H1 (cell line): ENCODE results near the gene NR5A1. TPM values are rescaled to one million over a fixed set of nuclear protein-coding genes. Genes with fewer than 3 reads are reported as not detected.

Source experiments
- CTCF ChIA-PET: fragments of 300-600 bp; sonication (Branson Sonifier 250); formaldehyde crosslinking; loops from one replicate; lab custom pipeline; 2021; ENCODE audit not compliant: partially characterized antibody; lab: Charles Lee
- POLR2A ChIA-PET: fragments of 300-600 bp; sonication (Branson Sonifier 250); formaldehyde crosslinking; loops from one replicate; lab custom pipeline; 2021; ENCODE audit warnings: inconsistent platforms; ENCODE audit not compliant: partially characterized antibody; lab: Charles Lee
- DNase-seq, 2 experiments: peaks; one replicate each; pipeline versions ENCODE4 v3.0.0 to v3.0.0-alpha.2; 2010 to 2022; ENCODE audit warnings: low spot score in 2 of 2, low read depth in 1 of 2, mixed read lengths in 1 of 2
- FAIRE-seq: peaks from 2 replicates; lab custom pipeline; 2011; peaks lifted over from hg19 to GRCh38; lab: Jason Lieb, UNC
- H2AFZ ChIP-seq: 2 replicates; pipeline ENCODE4 v1.8.1; 2012; ENCODE audit warnings: low read length, inconsistent platforms
- H2AK5ac ChIP-seq: 2 replicates; pipeline ENCODE4 v1.6.1; 2013; ENCODE audit warnings: low read depth, low read length
- H2BK120ac ChIP-seq: replicated peaks from 2 replicates; pipeline ENCODE3; 2013; ENCODE audit warnings: low read depth, low read length, inconsistent platforms
- H2BK12ac ChIP-seq: 2 replicates; pipeline ENCODE4 v1.6.1; 2013; ENCODE audit warnings: low read depth, low read length
- H2BK15ac ChIP-seq: 2 replicates; pipeline ENCODE4 v1.6.1; 2013; ENCODE audit warnings: low read length
- H2BK20ac ChIP-seq: 2 replicates; pipeline ENCODE4 v1.6.1; 2013; ENCODE audit warnings: low read length
- H2BK5ac ChIP-seq: 2 replicates; pipeline ENCODE4 v1.6.1; 2013; ENCODE audit warnings: low read depth, low read length
- H3K14ac ChIP-seq: 2 replicates; pipeline ENCODE4 v1.6.1; 2013; ENCODE audit warnings: inconsistent platforms; ENCODE audit not compliant: insufficient read length
- H3K18ac ChIP-seq: 2 replicates; pipeline ENCODE4 v1.6.1; 2013; ENCODE audit warnings: low read length; ENCODE audit errors: extremely low read depth
- H3K23ac ChIP-seq: 2 replicates; pipeline ENCODE4 v1.6.1; 2013; ENCODE audit warnings: inconsistent platforms; ENCODE audit not compliant: insufficient read length
- H3K23me2 ChIP-seq: 2 replicates; pipeline ENCODE4 v1.6.1; 2013; ENCODE audit warnings: low read depth, low read length
- H3K27ac ChIP-seq: 2 replicates; pipeline ENCODE4 v1.6.1; 2011; ENCODE audit warnings: low read depth, low read length, inconsistent platforms
- H3K27me3 ChIP-seq, 4 experiments: replicated peaks in 1 of 4; 1 replicate in 1 of 4; 2 replicates in 3 of 4; pipeline versions ENCODE4 v1.6.1 to v1.8.1; 2011 to 2013; ENCODE audit warnings: low read length in 3 of 4, mild to moderate bottlenecking in 3 of 4, inconsistent platforms in 2 of 4, mixed read lengths in 2 of 4, moderate library complexity in 1 of 4; ENCODE audit not compliant: control insufficient read depth in 3 of 4, insufficient read depth in 3 of 4; ENCODE audit errors: extremely low read depth in 1 of 4
- H3K36me3 ChIP-seq, 4 experiments: 2 replicates each; pipeline versions ENCODE4 v1.6.1 to v1.8.1; 2011 to 2013; ENCODE audit warnings: mild to moderate bottlenecking in 4 of 4, low read length in 3 of 4, moderate library complexity in 2 of 4, control low read depth in 1 of 4, inconsistent platforms in 1 of 4; ENCODE audit not compliant: insufficient read depth in 4 of 4, control insufficient read depth in 2 of 4
- H3K4ac ChIP-seq: replicated peaks from 2 replicates; pipeline ENCODE3; 2013; ENCODE audit warnings: low read length, low read depth, mixed read lengths, inconsistent platforms; ENCODE audit not compliant: insufficient read length
- H3K4me1 ChIP-seq, 4 experiments: replicated peaks in 1 of 4; 1 replicate in 1 of 4; 2 replicates in 3 of 4; pipeline versions ENCODE4 v1.6.1 to v1.8.1; 2011 to 2013; ENCODE audit warnings: low read length in 3 of 4, inconsistent platforms in 2 of 4, mixed read lengths in 1 of 4; ENCODE audit not compliant: insufficient read depth in 4 of 4, control insufficient read depth in 3 of 4
- H3K4me2 ChIP-seq, 2 experiments: 2 replicates each; pipeline versions ENCODE4 v1.6.1 to v1.8.1; 2011 to 2013; ENCODE audit warnings: low read depth in 2 of 2, low read length in 2 of 2, control low read depth in 1 of 2, inconsistent platforms in 1 of 2, mild to moderate bottlenecking in 1 of 2; ENCODE audit not compliant: insufficient read depth in 1 of 2
- H3K4me3 ChIP-seq, 4 experiments: fragments of 200-600, 300-600 bp in 1 of 4; sonication (generic), shearing (Covaris generic), sonication (Bioruptor Twin) in 1 of 4; 2 replicates each; pipeline versions ENCODE4 v1.5.1 to v1.8.1; 2011 to 2016; ENCODE audit warnings: low read length in 4 of 4, low read depth in 3 of 4, control low read depth in 2 of 4, inconsistent platforms in 2 of 4, mild to moderate bottlenecking in 2 of 4, mixed read lengths in 1 of 4, moderate library complexity in 1 of 4; ENCODE audit not compliant: insufficient read depth in 2 of 4; ENCODE audit errors: extremely low read depth in 1 of 4
- H3K56ac ChIP-seq: replicated peaks from 2 replicates; pipeline ENCODE3; 2013; ENCODE audit warnings: low read depth, mild to moderate bottlenecking, mixed read lengths, low read length, inconsistent platforms; ENCODE audit not compliant: insufficient read length
- H3K79me1 ChIP-seq: 2 replicates; pipeline ENCODE4 v1.6.1; 2013; ENCODE audit warnings: low read depth, low read length, control low read depth
- H3K79me2 ChIP-seq, 2 experiments: 2 replicates each; pipeline versions ENCODE4 v1.6.1 to v1.8.1; 2012 to 2013; ENCODE audit warnings: low read length in 2 of 2, mild to moderate bottlenecking in 2 of 2, inconsistent platforms in 1 of 2; ENCODE audit not compliant: insufficient read depth in 2 of 2, control insufficient read depth in 1 of 2
- H3K9ac ChIP-seq, 4 experiments: replicated peaks in 1 of 4; 1 replicate in 1 of 4; 2 replicates in 3 of 4; pipeline versions ENCODE4 v1.6.1 to v1.8.1; 2011 to 2013; ENCODE audit warnings: low read depth in 3 of 4, low read length in 3 of 4, control low read depth in 2 of 4, mild to moderate bottlenecking in 2 of 4, moderate library complexity in 2 of 4, inconsistent platforms in 1 of 4; ENCODE audit errors: extremely low read depth in 1 of 4
- H3K9me3 ChIP-seq, 2 experiments: 2 replicates each; pipeline versions ENCODE4 v1.6.1 to v1.8.1; 2012 to 2013; ENCODE audit warnings: mild to moderate bottlenecking in 2 of 2, moderate library complexity in 2 of 2, control low read depth in 1 of 2, inconsistent platforms in 1 of 2, low read depth in 1 of 2, low read length in 1 of 2, mixed read lengths in 1 of 2; ENCODE audit not compliant: insufficient read depth in 2 of 2
- H4K20me1 ChIP-seq, 2 experiments: replicated peaks in 1 of 2; 2 replicates each; pipeline versions ENCODE3 to v1.8.1; 2011 to 2013; ENCODE audit warnings: inconsistent platforms in 2 of 2, low read length in 2 of 2, mild to moderate bottlenecking in 1 of 2; ENCODE audit not compliant: insufficient read depth in 2 of 2, control insufficient read depth in 1 of 2
- H4K5ac ChIP-seq: 2 replicates; pipeline ENCODE4 v1.6.1; 2013; ENCODE audit warnings: low read length, low read depth, mixed read lengths, inconsistent platforms; ENCODE audit not compliant: insufficient read length
- H4K8ac ChIP-seq: 2 replicates; pipeline ENCODE4 v1.8.0; 2013; ENCODE audit warnings: mild to moderate bottlenecking, moderate library complexity, low read length, inconsistent platforms; ENCODE audit not compliant: insufficient read depth; ENCODE audit errors: extremely low read depth
- H4K91ac ChIP-seq: replicated peaks from 2 replicates; pipeline ENCODE3; 2013; ENCODE audit warnings: low read length, mixed read lengths, inconsistent platforms; ENCODE audit not compliant: insufficient read length
- GABPA ChIP-seq: IDR thresholded peaks from 2 replicates; pipeline ENCODE4 v1.6.1; 2011; ENCODE audit warnings: mild to moderate bottlenecking, low read length, moderate library complexity, borderline replicate concordance; ENCODE audit not compliant: insufficient read depth
- KDM1A ChIP-seq: fragments of 200-600, 300-600 bp; sonication (generic); IDR thresholded peaks from 2 replicates; pipeline ENCODE4 v1.7.1; 2016; ENCODE audit warnings: mild to moderate bottlenecking, low read length, borderline replicate concordance
- RFX5 ChIP-seq: IDR thresholded peaks from 2 replicates; pipeline ENCODE4 v1.6.1; 2011; ENCODE audit warnings: low read depth, low read length, improper control_type of control experiment, borderline replicate concordance
- polyA plus RNA-seq, 7 experiments: library from polyadenylated mRNA; depleted of rRNA in 3 of 7; stranded (reverse) in 5 of 7; unstranded in 2 of 7; fragments of >200 nt in 5 of 7; fragments of 200-250 nt in 2 of 7; gene quantifications; 1 replicate in 5 of 7; 2 replicates in 1 of 7; 4 replicates in 1 of 7; pipeline versions ENCODE4 v1.2.1 to v1.2.3, GENCODE V29; 2011 to 2013; ENCODE audit warnings: missing spikeins in 2 of 7, mixed read lengths in 2 of 7
- total RNA-seq: library from RNA; stranded (reverse); fragmentation: NEBNext Ultra II Directional; extraction: Animal tissue kit (Norgen Biotek cat#: 25700); gene quantifications from 2 replicates; pipeline ENCODE4 v1.2.1, GENCODE V29; 2021
- TF ChIP-seq, protein P1 (sequence below): IDR thresholded peaks from 2 replicates; pipeline ENCODE4 v1.6.1; 2011; ENCODE audit warnings: low read length, improper control_type of control experiment

The NR5A1 gene
- total and polyA plus RNA-seq, 2 of the 8 experiments (the other 6 are each of a cell fraction or from before 2014, with no cell fraction given) = 0.29 to 0.58 TPM

DNA sequence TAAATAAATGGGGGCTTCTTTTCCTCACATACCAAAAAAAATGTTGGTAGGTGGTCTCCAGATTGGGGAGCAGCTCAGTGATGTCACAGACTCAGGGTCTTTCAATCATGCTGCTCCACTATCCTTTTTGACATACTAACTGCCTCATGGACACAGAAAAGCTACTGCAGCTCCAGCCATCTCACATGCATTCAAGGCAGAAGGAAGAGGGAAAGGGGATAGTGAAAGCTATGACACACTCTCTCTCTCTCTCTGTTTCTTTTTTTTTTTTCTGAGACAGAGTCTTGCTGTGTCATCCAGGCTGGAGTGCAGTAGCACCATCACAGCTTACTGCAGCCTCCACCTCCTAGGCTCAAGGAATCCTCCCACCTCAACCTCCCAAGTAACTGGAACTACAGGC lies 64.8 kb downstream of the NR5A1 start:
- Histone ChIP-seq H2BK5ac (no peak overlapping the region), H2AK5ac (no peak overlapping the region), H2BK12ac (no peak overlapping the region), H3K4me2 (no peak overlapping the region), H4K91ac (no peak overlapping the region), H3K18ac (no peak overlapping the region), H3K36me3 (no peaks in the 10 kb centered on the region), H3K9me3 (no peaks in the 10 kb centered on the region)
- TF ChIP-seq, protein P1, sequence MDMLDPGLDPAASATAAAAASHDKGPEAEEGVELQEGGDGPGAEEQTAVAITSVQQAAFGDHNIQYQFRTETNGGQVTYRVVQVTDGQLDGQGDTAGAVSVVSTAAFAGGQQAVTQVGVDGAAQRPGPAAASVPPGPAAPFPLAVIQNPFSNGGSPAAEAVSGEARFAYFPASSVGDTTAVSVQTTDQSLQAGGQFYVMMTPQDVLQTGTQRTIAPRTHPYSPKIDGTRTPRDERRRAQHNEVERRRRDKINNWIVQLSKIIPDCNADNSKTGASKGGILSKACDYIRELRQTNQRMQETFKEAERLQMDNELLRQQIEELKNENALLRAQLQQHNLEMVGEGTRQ = no peak
- TF ChIP-seq KDM1A (peak; percentile 24; the same call in 1 of the 2 replicates), GABPA (no peak), RFX5 (no peak)
- TF ChIP-seq, all 59 proteins: peak for 1
- H3K14ac ChIP-seq = no peak overlapping the region
- ChIA-PET POLR2A (no interaction called here), CTCF (interaction anchor here (1.2 to 9.8 kb wide), 3 partner anchors 13 to 90 kb away, joined by 3 to 87 read pairs (median 6); no protein-coding TSS in a partner anchor)
- no peaks in the 10 kb centered on the region for H3K79me2 ChIP-seq
- H3K27me3 ChIP-seq = no peaks in the 10 kb centered on the region; a peak in 1 of 7 replicates
- no peak overlapping the region for H3K9ac ChIP-seq
- H2BK15ac ChIP-seq = no peak overlapping the region
- H3K4me3 ChIP-seq = no peak overlapping the region
- no peak overlapping the region for H3K56ac ChIP-seq
- no peaks in the 10 kb centered on the region for H4K20me1 ChIP-seq
- no peaks in the 10 kb centered on the region for H3K23me2 ChIP-seq
- no peak overlapping the region for H4K8ac ChIP-seq
- H4K5ac ChIP-seq = no peak overlapping the region
- H2AFZ ChIP-seq = no peak overlapping the region
- H2BK20ac ChIP-seq = no peak overlapping the region
- H3K27ac ChIP-seq = no peak overlapping the region
- FAIRE-seq (no peak), DNase-seq (no peak)
- no peaks in the 10 kb centered on the region for H3K79me1 ChIP-seq
- peaks cover 0 to 4% (median 0%) of the 10 kb centered on the region in 4 experiments; a peak in 1 of 7 replicates for H3K4me1 ChIP-seq
- H3K4ac ChIP-seq = no peak overlapping the region
- no peak overlapping the region for H3K23ac ChIP-seq
- H2BK120ac ChIP-seq = no peak overlapping the region
